HepG2 (cell line): ENCODE data around the gene ADH4. TPM values are rescaled to one million over a fixed set of nuclear protein-coding genes. Genes with fewer than 3 reads are reported as not detected.

Experiments
- FOXO4 ChIP-seq: sonication (generic); formaldehyde crosslinking; conservative IDR thresholded peaks from 2 replicates; pipeline ENCODE4 v1.8.1; 2023; ENCODE audit warnings: missing genetic modification reagents
- GPBP1L1 ChIP-seq: sonication (generic); formaldehyde crosslinking; IDR thresholded peaks from 2 replicates; pipeline ENCODE4 v1.5.0; 2020; ENCODE audit warnings: mild to moderate bottlenecking, missing genetic modification reagents
- HIVEP1 ChIP-seq: sonication (generic); formaldehyde crosslinking; IDR thresholded peaks from 2 replicates; pipeline ENCODE4 v1.4.0; 2020; ENCODE audit warnings: mild to moderate bottlenecking, missing genetic modification reagents
- IKZF4 ChIP-seq: sonication (generic); formaldehyde crosslinking; IDR thresholded peaks from 2 replicates; pipeline ENCODE4 v1.5.1; 2020; ENCODE audit warnings: borderline replicate concordance, mild to moderate bottlenecking, low read depth, missing genetic modification reagents; ENCODE audit errors: not compliant biosample characterization
- JDP2 ChIP-seq: sonication (generic); formaldehyde crosslinking; IDR thresholded peaks from 2 replicates; pipeline ENCODE4 v1.8.1; 2022; ENCODE audit warnings: missing genetic modification reagents, borderline replicate concordance
- KLF15 ChIP-seq: sonication (generic); formaldehyde crosslinking; IDR thresholded peaks from 2 replicates; pipeline ENCODE4 v1.8.1; 2023; ENCODE audit warnings: borderline replicate concordance, mild to moderate bottlenecking, inconsistent platforms, missing genetic modification reagents, mixed read lengths
- LBX2 ChIP-seq: sonication (generic); formaldehyde crosslinking; IDR thresholded peaks from 2 replicates; pipeline ENCODE4 v1.5.0; 2020; ENCODE audit warnings: missing genetic modification reagents, mild to moderate bottlenecking, borderline replicate concordance
- MAFK ChIP-seq, 2 experiments: IDR thresholded peaks in 1 of 2; conservative IDR thresholded peaks in 1 of 2; 2 replicates each; pipeline ENCODE4 v1.6.1; 2011; ENCODE audit warnings: improper control_type of control experiment in 2 of 2, low read length in 2 of 2
- POLR2A ChIP-seq, 2 experiments: IDR thresholded peaks; 2 replicates each; pipeline ENCODE4 v1.6.1; 2011; ENCODE audit warnings: low read depth in 2 of 2, low read length in 2 of 2, mild to moderate bottlenecking in 1 of 2, moderate library complexity in 1 of 2; ENCODE audit not compliant: insufficient read depth in 1 of 2
- RNF2 ChIP-seq: fragments of 450-650 bp; conservative IDR thresholded peaks from 2 replicates; pipeline ENCODE4 v1.6.1; 2016; ENCODE audit warnings: low read depth
- SNAI1 ChIP-seq: sonication (generic); formaldehyde crosslinking; IDR thresholded peaks from 2 replicates; pipeline ENCODE4 v1.5.0; 2020; ENCODE audit warnings: mild to moderate bottlenecking, missing genetic modification reagents, borderline replicate concordance
- UBTF ChIP-seq: sonication (generic); formaldehyde crosslinking; IDR thresholded peaks from 2 replicates; pipeline ENCODE4 v1.4.0; 2020; ENCODE audit warnings: mild to moderate bottlenecking, missing genetic modification reagents
- ZBED4 ChIP-seq: sonication (generic); formaldehyde crosslinking; IDR thresholded peaks from 2 replicates; pipeline ENCODE4 v1.4.0; 2020; ENCODE audit warnings: missing genetic modification reagents, borderline replicate concordance
- ZKSCAN5 ChIP-seq: sonication (generic); formaldehyde crosslinking; IDR thresholded peaks from 2 replicates; pipeline ENCODE4 v1.5.1; 2020; ENCODE audit warnings: mild to moderate bottlenecking, missing genetic modification reagents
- ZNF121 ChIP-seq: sonication (generic); formaldehyde crosslinking; IDR thresholded peaks from 2 replicates; pipeline ENCODE4 v1.5.0; 2020; ENCODE audit warnings: mild to moderate bottlenecking, missing genetic modification reagents
- ZNF30 ChIP-seq: sonication (generic); formaldehyde crosslinking; IDR thresholded peaks from 2 replicates; pipeline ENCODE4 v1.5.0; 2020; ENCODE audit warnings: mild to moderate bottlenecking, missing genetic modification reagents
- ZNF317 ChIP-seq: sonication (generic); formaldehyde crosslinking; IDR thresholded peaks from 2 replicates; pipeline ENCODE4 v1.5.0; 2020; ENCODE audit warnings: mild to moderate bottlenecking, missing genetic modification reagents
- ZNF598 ChIP-seq: sonication (generic); formaldehyde crosslinking; IDR thresholded peaks from 2 replicates; pipeline ENCODE4 v1.5.1; 2020; ENCODE audit warnings: mild to moderate bottlenecking, missing genetic modification reagents, borderline replicate concordance
- ZNF83 ChIP-seq: sonication (generic); formaldehyde crosslinking; IDR thresholded peaks from 2 replicates; pipeline ENCODE4 v1.4.0; 2020; ENCODE audit warnings: missing genetic modification reagents, mild to moderate bottlenecking, borderline replicate concordance
- polyA plus RNA-seq, 8 experiments: library from polyadenylated mRNA; depleted of rRNA in 3 of 8; stranded (reverse) in 7 of 8; unstranded in 1 of 8; fragments of >200 nt; fragmentation: Illumina TruSeq in 4 of 8; extraction: Trizol in 4 of 8; gene quantifications; 2 replicates each; pipeline versions ENCODE4 v1.2.1 to v1.2.3, GENCODE V29; 2011 to 2016; ENCODE audit warnings: low read depth in 4 of 8, missing spikeins in 1 of 8, mixed read lengths in 1 of 8; ENCODE audit not compliant: insufficient read depth in 1 of 8
- total RNA-seq, 5 experiments: library from RNA; depleted of rRNA; stranded (reverse); fragments of >200 nt; fragmentation: Illumina TruSeq; extraction: Trizol; gene quantifications; 2 replicates each; pipeline ENCODE4 v1.2.3, GENCODE V29; 2016; ENCODE audit warnings: low read depth in 1 of 5

The ADH4 gene
- total and polyA plus RNA-seq, 2 of the 13 experiments (the other 11 are each of a cell fraction or from before 2014, with no cell fraction given), result 24.3 to 31.1 TPM

- TF ChIP-seq ZNF317 (CRISPR knock-in tag) (no peak), ZNF598 (no peak), ZNF83 (CRISPR knock-in tag) (peak; percentile 76; the same call in 1 of the 2 replicates), LBX2 (CRISPR knock-in tag) (no peak), MAFK (conservative IDR thresholded peaks at IDR 0.05 in 1 of 2, IDR thresholded peaks at IDR 0.05 in 1 of 2; ENCODE audit: low read length in 2 of 2) (no peak), RNF2 (no peak), UBTF (CRISPR knock-in tag) (peak; percentile 68), SNAI1 (CRISPR knock-in tag) (no peak), POLR2A (IDR thresholded peaks at IDR 0.05; ENCODE audit: insufficient read depth in 1 of 2, low read depth in 2 of 2, low read length in 2 of 2) (peak; percentile 93 to 97), ZNF30 (CRISPR knock-in tag) (0 out of 2 replicates have a peak, but pooled peaks have one; percentile 40), JDP2 (CRISPR knock-in tag) (peak; percentile 40; the same call in 1 of the 2 replicates), ZBED4 (CRISPR knock-in tag) (peak; percentile 67; the same call in 1 of the 2 replicates), FOXO4 (CRISPR knock-in tag) (no peak), KLF15 (peak; percentile 81; the same call in 1 of the 2 replicates), ZNF121 (no peak), IKZF4 (CRISPR knock-in tag) (peak; percentile 83), HIVEP1 (no peak), GPBP1L1 (CRISPR knock-in tag) (no peak), ZKSCAN5 (CRISPR knock-in tag) (no peak)
Measured at GRCh38 chr4:99088481-99089365, 55.4 kb downstream of the ADH4 start, which contains the start of gene ADH5 (continued).
